ENCODE measurements around the gene LAMA3. TPM values are rescaled to one million over a fixed set of nuclear protein-coding genes. Genes with fewer than 3 reads are reported as not detected.

The LAMA3 gene
- total RNA-seq, 1 experiment from 2014 or later, result 34.6 TPM

GRCh38 chr18:23778828-23779227 lies 89.6 kb downstream of the LAMA3 start:
- H3K27me3 Mint-ChIP-seq (ENCODE audit: insufficient read depth, unreplicated experiment), result no peaks in the 10 kb centered on the region
- H3K4me1 Mint-ChIP-seq (ENCODE audit: low read depth, unreplicated experiment), result peaks cover 9% of the 10 kb centered on the region
- H3K9me3 Mint-ChIP-seq (ENCODE audit: unreplicated experiment), result no peaks in the 10 kb centered on the region
- H3K27ac Mint-ChIP-seq (ENCODE audit: unreplicated experiment), result no peak overlapping the region
- POLR2A ChIA-PET, result no interaction called here
- CTCF ChIA-PET, result no interaction called here
- no peak for TF ChIP-seq CTCF (IDR thresholded peaks at IDR 0.05; ENCODE audit: insufficient read depth in 1 of 2, low read depth in 1 of 2, low read length in 1 of 2, severe bottlenecking in 1 of 2, unreplicated experiment in 1 of 2)
- intact Hi-C loops (cut with micrococcal nuclease; ENCODE audit: unreplicated experiment), result no loop called here
- H3K36me3 Mint-ChIP-seq (ENCODE audit: insufficient read depth, unreplicated experiment), result peaks cover 20% of the 10 kb centered on the region
- BruUV-seq (replicated peaks), result no TSS peak
- no peak for DNase-seq
- Histone ChIP-seq H3K36me3 (ENCODE audit: control insufficient read depth, insufficient read depth, low read length) (no peaks in the 10 kb centered on the region), H3K4me1 (no peaks in the 10 kb centered on the region), H3K27me3 (replicated peaks; ENCODE audit: control insufficient read depth, insufficient read depth, low read length) (no peaks in the 10 kb centered on the region), H3K4me3 (ENCODE audit: low read depth, low read length) (no peak overlapping the region), H3K9me3 (no peaks in the 10 kb centered on the region)
- no peak overlapping the region for H3K4me3 Mint-ChIP-seq (ENCODE audit: unreplicated experiment)

GRCh38 chr18:23779696-23780303 lies 90.5 kb downstream of the LAMA3 start:
- ChIA-PET CTCF (no interaction called here), POLR2A (no interaction called here)
- Histone ChIP-seq H3K4me1 (no peaks in the 10 kb centered on the region), H3K4me3 (ENCODE audit: low read depth, low read length) (no peak overlapping the region), H3K36me3 (ENCODE audit: control insufficient read depth, insufficient read depth, low read length) (no peaks in the 10 kb centered on the region), H3K9me3 (no peaks in the 10 kb centered on the region), H3K27me3 (replicated peaks; ENCODE audit: control insufficient read depth, insufficient read depth, low read length) (no peaks in the 10 kb centered on the region)
- Mint-ChIP-seq H3K36me3 (ENCODE audit: insufficient read depth, unreplicated experiment) (peaks cover 20% of the 10 kb centered on the region), H3K27me3 (ENCODE audit: insufficient read depth, unreplicated experiment) (no peaks in the 10 kb centered on the region), H3K9me3 (ENCODE audit: unreplicated experiment) (no peaks in the 10 kb centered on the region), H3K4me3 (ENCODE audit: unreplicated experiment) (no peak overlapping the region), H3K4me1 (ENCODE audit: low read depth, unreplicated experiment) (peaks cover 9% of the 10 kb centered on the region), H3K27ac (ENCODE audit: unreplicated experiment) (no peak overlapping the region)
- intact Hi-C loops (cut with micrococcal nuclease; ENCODE audit: unreplicated experiment), result no loop called here
- DNase-seq, result peak in 1 of 2 experiments; percentile 10
- BruUV-seq (replicated peaks), result no TSS peak
- TF ChIP-seq CTCF (IDR thresholded peaks at IDR 0.05; ENCODE audit: insufficient read depth in 1 of 2, low read depth in 1 of 2, low read length in 1 of 2, severe bottlenecking in 1 of 2, unreplicated experiment in 1 of 2), result peak in 1 of 2 experiments; percentile 0

GRCh38 chr18:23784832-23785245 lies 95.6 kb downstream of the LAMA3 start:
- no peaks in the 10 kb centered on the region for H3K4me1 Mint-ChIP-seq (ENCODE audit: low read depth, unreplicated experiment)
- POLR2A ChIA-PET, result no interaction called here
- Histone ChIP-seq H3K9me3 (no peaks in the 10 kb centered on the region), H3K4me3 (ENCODE audit: low read depth, low read length) (no peak overlapping the region), H3K4me1 (no peaks in the 10 kb centered on the region), H3K27me3 (replicated peaks; ENCODE audit: control insufficient read depth, insufficient read depth, low read length) (no peaks in the 10 kb centered on the region), H3K36me3 (ENCODE audit: control insufficient read depth, insufficient read depth, low read length) (no peaks in the 10 kb centered on the region)
- DNase-seq, result no peak
- H3K4me3 Mint-ChIP-seq (ENCODE audit: unreplicated experiment), result no peak overlapping the region
- peaks cover 23% of the 10 kb centered on the region for H3K36me3 Mint-ChIP-seq (ENCODE audit: insufficient read depth, unreplicated experiment)
- no peaks in the 10 kb centered on the region for H3K9me3 Mint-ChIP-seq (ENCODE audit: unreplicated experiment)
- no TSS peak for BruUV-seq (replicated peaks)
- CTCF ChIA-PET, result no interaction called here
- H3K27ac Mint-ChIP-seq (ENCODE audit: unreplicated experiment), result no peak overlapping the region
- H3K27me3 Mint-ChIP-seq (ENCODE audit: insufficient read depth, unreplicated experiment), result no peaks in the 10 kb centered on the region
- intact Hi-C loops (cut with micrococcal nuclease; ENCODE audit: unreplicated experiment), result no loop called here
- TF ChIP-seq CTCF (IDR thresholded peaks at IDR 0.05; ENCODE audit: insufficient read depth in 1 of 2, low read depth in 1 of 2, low read length in 1 of 2, severe bottlenecking in 1 of 2, unreplicated experiment in 1 of 2), result no peak
